DOHH2 (cell line): ENCODE measurements around the gene INSRR.

Experiments
- H3F3A ChIP-seq: fragments of 200-600 bp; sonication (generic), shearing (Covaris generic); 2 replicates; pipeline ENCODE4 v1.6.0; 2016; ENCODE audit warnings: antibody characterized with exemption, mild to moderate bottlenecking; ENCODE audit not compliant: control insufficient read depth, insufficient read depth
- H3K27ac ChIP-seq: fragments of 200-600 bp; sonication (generic); 2 replicates; pipeline ENCODE4 v1.5.1; 2014; ENCODE audit warnings: low read depth, mild to moderate bottlenecking, low read length, moderate library complexity
- H3K27me3 ChIP-seq: fragments of 200-600 bp; sonication (generic); 2 replicates; pipeline ENCODE4 v1.6.1; 2014; ENCODE audit warnings: mild to moderate bottlenecking, low read length, mixed read lengths; ENCODE audit not compliant: control insufficient read depth
- H3K36me3 ChIP-seq: fragments of 200-600 bp; sonication (generic); 2 replicates; pipeline ENCODE4 v1.6.1; 2014; ENCODE audit warnings: mild to moderate bottlenecking, low read length, moderate library complexity, mixed read lengths; ENCODE audit not compliant: control insufficient read depth
- H3K4me1 ChIP-seq: fragments of 200-600 bp; sonication (generic); 2 replicates; pipeline ENCODE4 v1.6.1; 2014; ENCODE audit warnings: mild to moderate bottlenecking, low read length, mixed read lengths; ENCODE audit not compliant: control insufficient read depth
- H3K4me2 ChIP-seq: fragments of 200-600 bp; sonication (generic); 2 replicates; pipeline ENCODE4 v1.6.0; 2014; ENCODE audit warnings: mild to moderate bottlenecking, low read length, moderate library complexity
- H3K4me3 ChIP-seq: fragments of 200-600 bp; sonication (generic); 2 replicates; pipeline ENCODE4 v1.5.1; 2014; ENCODE audit warnings: mild to moderate bottlenecking, low read length, mixed read lengths
- H3K79me2 ChIP-seq: fragments of 200-600 bp; sonication (generic); 2 replicates; pipeline ENCODE4 v1.6.1; 2014; ENCODE audit warnings: mild to moderate bottlenecking, low read length, mixed read lengths; ENCODE audit not compliant: control insufficient read depth
- H3K9me2 ChIP-seq: fragments of 200-600 bp; sonication (generic); replicated peaks from 2 replicates; pipeline ENCODE4 v1.6.1; 2014; ENCODE audit warnings: mild to moderate bottlenecking, low read length, mixed read lengths; ENCODE audit not compliant: control insufficient read depth
- H3K9me3 ChIP-seq: fragments of 200-600 bp; sonication (generic); 2 replicates; pipeline ENCODE4 v1.6.1; 2014; ENCODE audit warnings: antibody characterized with exemption, low read length, mixed read lengths; ENCODE audit not compliant: control insufficient read depth, insufficient read depth
- H4K20me1 ChIP-seq: fragments of 200-600 bp; sonication (generic); 2 replicates; pipeline ENCODE4 v1.6.0; 2014; ENCODE audit warnings: low read depth, mild to moderate bottlenecking, antibody characterized with exemption, low read length, moderate library complexity; ENCODE audit not compliant: control insufficient read depth, insufficient read depth
- CTCF ChIP-seq: fragments of 200-600 bp; sonication (generic); IDR thresholded peaks from one replicate; pipeline ENCODE4 v1.5.1; 2014; ENCODE audit warnings: antibody characterized with exemption, mild to moderate bottlenecking, low read depth, low read length; ENCODE audit not compliant: poor library complexity, severe bottlenecking
- EZH2phosphoT487 ChIP-seq: fragments of 200-600 bp; sonication (generic); IDR thresholded peaks from 2 replicates; pipeline ENCODE4 v1.6.1; 2017; ENCODE audit warnings: borderline replicate concordance, mild to moderate bottlenecking, antibody characterized with exemption, low read length, moderate library complexity, mixed read lengths

INSRR gene

DNA sequence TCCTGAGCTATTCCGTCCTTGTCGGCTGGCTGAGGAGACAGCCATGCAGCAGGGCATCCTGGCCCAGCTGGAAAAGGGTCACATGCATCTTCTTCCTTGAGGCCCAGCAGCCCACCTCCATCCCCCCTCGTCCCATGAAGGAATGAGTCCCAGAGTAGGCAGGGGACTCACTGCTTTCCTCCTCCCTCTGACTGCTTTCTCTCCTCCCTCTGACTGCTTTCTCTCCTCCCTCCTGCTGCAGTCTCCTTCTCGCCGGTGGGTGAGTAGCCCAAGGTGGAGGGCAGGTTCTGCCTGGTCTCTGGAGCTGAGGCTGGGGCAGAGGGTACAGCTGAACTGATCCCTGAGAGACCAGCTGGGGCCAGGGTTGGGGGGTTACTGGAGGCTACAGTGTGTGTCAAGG, 15.2 kb upstream of the INSRR start:
- no peaks in the 10 kb centered on the region for H4K20me1 ChIP-seq
- no peaks in the 10 kb centered on the region for H3K36me3 ChIP-seq
- H3K9me2 ChIP-seq = no peaks in the 10 kb centered on the region
- H3K27me3 ChIP-seq = no peaks in the 10 kb centered on the region
- H3K4me2 ChIP-seq = no peak overlapping the region
- H3K4me3 ChIP-seq = no peak overlapping the region
- no peaks in the 10 kb centered on the region for H3K4me1 ChIP-seq
- H3K27ac ChIP-seq = no peak overlapping the region
- no peaks in the 10 kb centered on the region for H3K79me2 ChIP-seq
- H3K9me3 ChIP-seq = no peaks in the 10 kb centered on the region
- TF ChIP-seq CTCF (no peak), EZH2phosphoT487 (no peak)
- H3F3A ChIP-seq = no peaks in the 10 kb centered on the region

GRCh38 chr1:156873659-156874058, 14.7 kb upstream of the INSRR start:
- Histone ChIP-seq H3K4me3 (no peak overlapping the region), H3K27me3 (no peaks in the 10 kb centered on the region), H3K9me2 (no peaks in the 10 kb centered on the region), H3K79me2 (no peaks in the 10 kb centered on the region), H3K27ac (no peak overlapping the region), H3K36me3 (no peaks in the 10 kb centered on the region), H3F3A (no peaks in the 10 kb centered on the region), H3K4me2 (no peak overlapping the region), H4K20me1 (no peaks in the 10 kb centered on the region), H3K9me3 (no peaks in the 10 kb centered on the region), H3K4me1 (no peaks in the 10 kb centered on the region)
- no peak for TF ChIP-seq EZH2phosphoT487

GRCh38 chr1:156869455-156869854, 10.5 kb upstream of the INSRR start:
- Histone ChIP-seq H3K27me3 (no peaks in the 10 kb centered on the region; the same call in 1 of the 2 replicates), H3K4me1 (no peaks in the 10 kb centered on the region), H3F3A (no peaks in the 10 kb centered on the region), H3K27ac (no peak overlapping the region), H3K9me2 (no peaks in the 10 kb centered on the region), H3K4me3 (no peak overlapping the region), H3K4me2 (no peak overlapping the region), H3K79me2 (no peaks in the 10 kb centered on the region), H4K20me1 (no peaks in the 10 kb centered on the region), H3K36me3 (no peaks in the 10 kb centered on the region), H3K9me3 (no peaks in the 10 kb centered on the region)
- no peak for TF ChIP-seq CTCF
- TF ChIP-seq EZH2phosphoT487 = no peak

DNA sequence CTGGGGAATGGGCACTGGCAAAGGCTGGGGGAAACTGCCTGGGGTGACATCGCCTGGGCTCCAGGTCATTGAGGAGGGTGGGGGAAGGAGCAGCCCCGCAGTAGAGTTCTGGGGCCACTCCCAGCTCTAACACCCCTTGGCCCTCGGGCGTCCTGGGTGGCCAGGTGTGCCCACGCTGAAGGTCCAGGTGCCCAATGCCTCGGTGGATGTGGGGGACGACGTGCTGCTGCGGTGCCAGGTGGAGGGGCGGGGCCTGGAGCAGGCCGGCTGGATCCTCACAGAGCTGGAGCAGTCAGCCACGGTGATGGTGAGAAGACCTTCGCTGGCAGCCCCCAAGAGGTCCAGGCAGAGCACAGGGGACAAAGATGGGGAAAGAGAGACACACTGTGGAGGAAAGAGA, 9.4 kb upstream of the INSRR start:
- H4K20me1 ChIP-seq = no peaks in the 10 kb centered on the region

More for the DNA sequence above, 9.4 kb upstream of the INSRR start:
- Histone ChIP-seq H3F3A (no peaks in the 10 kb centered on the region), H3K4me1 (no peaks in the 10 kb centered on the region), H3K9me2 (no peaks in the 10 kb centered on the region), H3K4me3 (no peak overlapping the region), H3K27me3 (peaks cover 7% of the 10 kb centered on the region; the same call in 1 of the 2 replicates), H3K36me3 (no peaks in the 10 kb centered on the region), H3K79me2 (no peaks in the 10 kb centered on the region), H3K4me2 (no peak overlapping the region), H3K9me3 (no peaks in the 10 kb centered on the region), H3K27ac (no peak overlapping the region)
- TF ChIP-seq EZH2phosphoT487 (no peak), CTCF (no peak)
